Activated effector memory CD4-positive, alpha-beta T cell treated with Interleukin-2 at 50 U/mL for 16 hours (primary cell): ENCODE measurements around the gene TMC1.
A peak's percentile ranks its signal among the peaks of the same experiment; 100 is the strongest.
"Not testable (repeated sequence)": the region's sequence is repeated elsewhere in the genome, so short reads cannot be mapped to it uniquely, and the experiment has no call there.

ENCODE experiments used
- DNase-seq: peaks from one replicate; pipeline ENCODE4 v3.0.0-alpha.2; 2020

TMC1 gene

DNA sequence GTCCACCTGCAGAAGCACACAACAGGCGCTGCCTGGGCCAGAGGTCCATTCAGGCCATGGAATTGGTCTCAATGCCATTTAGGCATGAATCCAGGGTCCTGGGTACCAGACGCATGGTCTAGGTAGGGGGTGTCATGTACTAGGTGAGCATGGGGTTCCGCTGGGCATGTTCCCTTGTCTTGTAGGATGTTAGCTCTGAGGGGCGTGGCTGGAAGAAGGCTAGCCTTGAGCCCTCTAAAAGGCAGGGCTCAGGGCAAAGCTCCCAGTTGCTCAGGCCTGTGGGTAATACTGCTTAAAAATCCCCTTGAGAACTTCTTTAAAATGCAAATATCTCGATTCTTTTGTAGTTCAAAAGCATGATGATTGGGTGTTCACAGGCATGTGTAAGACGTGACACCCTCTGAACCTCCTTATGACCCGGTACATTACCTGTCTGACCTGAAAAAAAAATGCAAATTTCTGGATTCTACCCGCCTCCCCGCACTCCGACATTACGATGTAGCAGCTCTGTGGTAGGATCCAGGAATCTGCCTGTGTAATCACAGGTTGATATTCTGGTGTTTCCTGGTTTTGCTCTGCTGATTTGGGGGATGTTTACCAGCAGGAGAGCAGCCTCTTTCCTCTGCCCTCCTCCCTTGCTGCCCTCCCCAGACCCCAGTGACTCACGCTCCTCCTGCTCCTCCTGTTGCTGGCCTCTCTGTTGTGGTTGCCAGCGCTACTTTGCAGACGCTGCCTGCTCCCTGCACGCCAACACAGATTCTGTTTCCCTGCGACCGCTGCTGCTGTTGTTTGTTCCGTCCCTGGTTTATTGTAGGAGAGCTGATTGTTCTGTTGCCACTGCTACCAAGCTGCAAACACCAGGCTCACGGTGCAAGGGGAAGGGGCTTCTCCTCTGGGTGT is 5.7 kb downstream of the TMC1 start:
- peak; percentile 77 for DNase-seq

DNA sequence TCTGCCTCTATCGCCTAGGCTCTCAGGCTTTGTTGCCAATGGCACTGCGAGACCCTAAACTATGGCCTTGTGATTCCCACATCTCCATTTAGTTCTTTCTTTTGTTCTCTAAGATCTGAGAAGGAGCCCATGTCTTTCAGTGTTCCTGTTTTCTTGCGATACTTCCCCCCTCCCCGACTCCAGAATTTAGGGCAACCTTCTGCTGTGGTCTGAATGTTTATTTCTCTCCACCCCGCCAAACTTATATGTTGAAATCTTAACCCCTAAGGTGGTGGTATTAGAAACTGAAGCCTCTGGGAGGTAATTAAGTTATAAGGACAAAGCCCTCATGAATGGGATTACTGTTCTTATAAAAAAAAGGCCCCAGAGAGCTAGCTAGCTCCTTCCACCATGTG is 6.4 kb downstream of the TMC1 start:
- DNase-seq = no peak

DNA sequence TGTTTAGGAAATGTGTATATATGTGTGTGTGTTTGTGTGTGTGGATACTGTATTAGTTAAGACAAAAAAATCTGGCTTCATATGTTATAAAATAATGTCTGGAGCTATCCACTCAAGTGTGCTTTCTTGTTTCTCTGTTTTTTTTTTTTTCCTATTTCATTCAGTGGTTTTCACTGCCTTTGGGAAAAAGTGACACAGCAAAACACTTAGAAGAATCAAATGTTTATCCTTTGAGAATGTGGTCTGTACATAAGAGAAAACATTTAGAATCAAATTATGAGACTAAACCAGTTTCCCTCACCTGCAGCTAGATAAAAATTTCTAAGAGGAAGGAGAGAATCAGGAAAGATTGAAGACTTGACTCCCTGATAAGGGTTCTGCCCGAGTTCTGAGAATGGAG is 8.1 kb downstream of the TMC1 start:
- DNase-seq = no peak

DNA sequence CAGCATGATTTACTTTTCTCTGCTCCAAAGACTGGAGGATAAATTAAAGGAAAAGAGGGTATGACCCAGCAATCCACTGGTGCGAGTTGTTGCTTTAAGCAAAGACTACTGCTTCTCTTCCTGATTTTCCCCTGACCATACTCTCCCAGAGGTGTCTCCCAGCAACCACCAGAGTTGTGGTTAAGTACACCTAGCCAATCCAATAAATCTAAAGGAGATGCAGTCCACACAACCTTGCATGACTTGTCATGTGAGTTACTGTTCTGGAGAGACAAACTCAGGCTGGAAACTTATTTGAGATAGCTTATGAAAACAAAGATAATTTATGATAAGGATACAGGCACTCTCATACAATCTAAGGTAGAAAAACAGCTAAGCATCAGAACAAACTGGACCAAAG is 11.9 kb downstream of the TMC1 start:
- DNase-seq = no peak

DNA sequence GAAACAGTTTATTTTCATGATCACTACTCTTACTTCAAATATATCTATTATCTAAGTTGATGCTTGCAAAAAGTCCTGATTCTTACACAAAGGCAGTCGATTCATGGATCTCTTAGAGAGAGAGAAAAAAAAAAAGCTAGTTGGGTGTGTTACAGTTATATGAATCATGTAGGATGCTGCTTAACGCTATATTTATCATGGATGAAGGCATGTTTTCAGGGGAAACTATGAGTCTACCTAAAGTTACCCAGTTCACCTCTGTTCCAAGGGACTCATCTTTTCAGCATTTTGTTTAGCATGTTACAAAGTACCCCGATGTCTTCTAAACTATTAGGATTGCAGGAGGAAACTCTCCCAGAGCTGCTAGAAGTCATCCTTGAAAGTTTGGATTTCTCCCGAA is 13.5 kb downstream of the TMC1 start:
- DNase-seq = no peak

DNA sequence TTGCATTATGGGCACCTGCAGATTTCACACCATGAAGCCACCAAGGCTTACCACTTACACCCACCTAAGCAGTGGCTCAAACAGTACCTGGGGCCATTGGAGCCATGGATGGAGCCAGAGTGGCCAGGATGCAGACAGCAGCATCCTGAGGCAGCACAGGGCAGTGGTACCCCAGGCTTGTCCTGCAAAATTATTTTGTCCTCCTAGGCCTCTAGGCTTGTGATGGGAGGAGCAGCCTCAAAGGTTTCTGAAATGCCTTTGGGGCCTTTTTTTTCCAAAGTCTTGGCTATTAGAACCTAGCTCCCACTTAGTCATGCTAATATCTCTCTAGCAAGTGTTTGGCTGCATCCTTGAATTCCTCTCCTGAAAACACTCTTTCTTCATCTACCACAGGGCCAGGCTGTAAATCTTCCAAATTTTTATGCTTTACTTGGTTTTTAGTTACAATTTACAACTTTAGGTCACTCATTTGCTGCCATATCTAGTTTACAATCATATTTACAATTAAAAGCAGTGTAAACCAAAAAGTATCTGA is 15.7 kb downstream of the TMC1 start:
- DNase-seq = no peak

DNA sequence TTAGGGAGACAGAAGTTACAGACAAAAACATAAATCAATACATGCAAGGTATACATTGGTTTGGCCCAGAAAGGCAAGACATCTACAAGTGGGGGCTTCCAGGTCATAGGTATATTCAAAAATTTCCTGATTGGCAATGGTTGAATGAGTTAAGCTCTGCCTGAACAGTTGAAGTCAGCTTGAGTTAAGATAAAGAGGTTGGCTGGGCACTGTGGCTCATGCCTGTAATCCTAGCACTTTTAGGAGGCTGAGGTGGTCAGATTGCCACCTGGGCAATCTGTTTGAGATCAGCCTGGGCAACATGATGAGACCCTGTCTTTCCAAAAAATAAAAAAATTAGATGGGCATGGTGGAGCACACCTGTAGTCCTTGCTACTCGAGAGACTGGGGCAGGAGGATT is 16.3 kb downstream of the TMC1 start:
- DNase-seq = no peak

DNA sequence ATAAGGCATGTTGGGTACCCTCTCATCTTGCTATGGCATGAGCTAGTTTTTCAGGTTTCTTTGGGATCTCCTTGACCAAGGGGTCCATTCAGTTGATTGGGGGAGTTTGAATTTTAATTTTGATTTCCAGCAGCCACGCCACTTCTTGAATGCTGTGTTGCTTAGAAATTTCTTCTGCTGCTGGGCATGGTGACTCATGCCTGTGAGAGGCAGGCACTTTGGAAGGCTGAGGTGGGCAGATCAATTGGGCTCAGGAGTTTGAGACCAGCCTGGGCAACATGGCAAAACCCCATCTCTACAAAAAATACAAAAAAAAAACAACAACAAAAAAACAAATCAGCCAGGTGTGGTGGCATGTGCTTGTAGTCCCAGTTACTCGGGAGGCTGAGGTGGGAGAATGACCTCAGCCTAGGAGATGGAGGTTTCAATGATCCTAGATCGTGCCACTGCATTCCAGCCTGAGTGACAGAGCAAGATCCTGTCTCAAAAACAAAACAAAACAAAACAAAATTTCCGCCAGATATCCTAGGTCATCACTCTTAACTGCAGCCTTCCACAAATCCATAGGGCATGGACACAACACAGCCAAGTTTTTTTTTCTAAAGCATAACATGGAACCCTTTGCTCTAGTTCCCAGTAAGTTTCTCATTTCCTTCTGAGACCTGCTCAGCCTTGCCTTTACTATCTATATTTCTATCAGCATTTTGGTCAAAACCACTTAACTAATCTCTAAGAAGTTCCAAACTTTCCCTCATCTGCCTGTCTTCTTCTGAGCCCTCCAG is 17.7 kb downstream of the TMC1 start:
- no peak for DNase-seq

DNA sequence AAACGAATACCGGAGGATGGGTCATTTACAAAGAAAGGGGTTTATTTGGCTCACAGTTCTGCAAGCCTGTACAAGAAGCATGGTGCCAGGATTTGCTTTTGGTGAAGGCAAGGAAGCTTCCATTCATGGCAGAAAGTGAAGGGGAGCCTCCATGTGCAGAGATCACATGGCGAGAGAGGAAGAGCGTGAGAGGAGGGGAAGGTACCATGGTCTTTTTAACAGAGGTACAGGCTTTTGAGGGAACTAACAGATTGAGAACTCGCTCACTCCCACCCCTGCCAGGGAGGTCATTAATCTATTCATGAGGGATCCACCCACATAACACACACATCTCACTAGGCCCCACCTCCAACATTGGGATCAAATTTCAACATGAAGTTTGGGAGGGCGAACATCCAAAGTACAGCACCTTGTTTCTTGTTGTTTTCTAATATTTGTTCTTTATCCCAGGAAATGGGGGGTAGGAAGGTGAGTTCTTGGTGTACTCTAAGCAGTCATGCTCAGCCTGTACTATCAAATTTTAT is 18.5 kb downstream of the TMC1 start:
- no peak for DNase-seq

DNA sequence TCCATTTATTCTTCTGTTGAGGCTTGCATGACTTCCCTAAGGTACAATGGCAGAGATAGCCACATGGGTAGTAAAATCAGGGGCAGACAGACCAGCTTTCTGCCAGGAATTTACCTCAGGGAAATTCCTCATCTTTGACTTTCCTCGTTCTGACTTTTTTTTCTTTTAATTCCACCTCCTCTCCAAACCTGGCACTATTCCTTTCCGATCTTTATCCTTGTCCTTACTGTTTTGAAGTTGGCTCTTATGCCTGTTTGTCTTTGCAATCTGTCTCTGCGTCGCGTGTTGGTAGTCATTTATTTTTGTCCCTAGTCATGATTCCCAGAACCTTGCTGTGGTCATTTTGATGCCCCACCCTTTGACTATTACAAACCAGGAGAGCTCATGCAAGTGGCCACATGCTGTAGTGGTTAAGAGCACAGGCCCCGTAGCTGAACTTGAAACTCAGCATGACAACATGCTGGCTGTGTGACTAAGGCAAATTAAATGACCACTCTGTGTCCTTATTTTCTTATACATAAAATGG is 19.0 kb downstream of the TMC1 start:
- no peak for DNase-seq

DNA sequence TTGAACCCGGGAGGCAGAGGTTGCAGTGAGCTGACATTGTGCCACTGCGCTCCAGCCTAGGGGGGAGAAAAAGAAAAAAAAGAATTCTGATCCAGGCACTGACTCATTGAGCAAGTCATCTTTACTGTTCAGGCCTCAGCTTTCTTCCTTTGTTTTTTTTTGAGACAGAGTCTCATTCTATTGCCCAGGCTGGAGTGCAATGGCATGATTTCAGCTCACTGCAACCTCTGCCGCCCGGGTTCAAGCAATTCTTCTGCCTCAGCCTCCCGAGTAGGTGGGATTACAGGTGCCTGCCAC is 21.1 kb downstream of the TMC1 start:
- not testable (repeated sequence) for DNase-seq

DNA sequence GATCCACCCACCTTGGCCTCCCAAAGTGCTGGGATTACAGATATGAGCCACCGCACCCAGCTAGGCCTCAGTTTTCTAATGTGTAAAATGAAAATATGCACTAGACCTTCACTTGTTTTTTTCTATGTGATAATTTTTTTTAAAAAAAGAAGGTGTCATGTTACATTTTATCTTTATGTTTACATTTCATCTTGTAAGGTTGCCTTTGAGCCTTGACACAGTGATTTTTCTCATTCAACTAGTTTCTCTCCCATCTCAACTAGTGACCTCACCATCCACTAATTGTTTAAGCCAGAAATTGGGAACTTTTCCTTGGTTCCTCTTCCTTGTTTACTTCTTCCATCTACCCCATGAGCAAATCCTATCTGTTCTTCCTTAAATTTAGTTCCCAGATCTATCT is 21.5 kb downstream of the TMC1 start:
- DNase-seq = no peak

DNA sequence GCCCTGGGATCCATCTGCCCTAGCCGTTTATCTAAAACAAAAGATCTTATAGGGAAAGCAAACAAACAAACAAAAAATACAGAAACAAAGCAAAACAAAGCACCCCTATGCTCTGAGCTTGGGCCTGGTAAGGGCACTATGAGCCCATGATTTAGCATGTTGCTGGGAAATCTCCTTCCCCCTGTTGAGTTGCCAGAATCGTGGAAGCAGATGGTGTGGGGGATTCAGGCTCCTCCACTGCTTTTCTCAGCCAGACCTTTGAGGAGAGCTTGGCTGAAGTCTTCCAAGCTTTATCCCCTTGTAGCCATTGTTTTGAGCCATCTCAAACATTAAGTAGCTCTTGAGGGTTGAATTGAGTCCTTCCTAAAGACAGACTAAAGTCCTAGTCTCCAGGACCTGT is 29.9 kb downstream of the TMC1 start:
- no peak for DNase-seq

DNA sequence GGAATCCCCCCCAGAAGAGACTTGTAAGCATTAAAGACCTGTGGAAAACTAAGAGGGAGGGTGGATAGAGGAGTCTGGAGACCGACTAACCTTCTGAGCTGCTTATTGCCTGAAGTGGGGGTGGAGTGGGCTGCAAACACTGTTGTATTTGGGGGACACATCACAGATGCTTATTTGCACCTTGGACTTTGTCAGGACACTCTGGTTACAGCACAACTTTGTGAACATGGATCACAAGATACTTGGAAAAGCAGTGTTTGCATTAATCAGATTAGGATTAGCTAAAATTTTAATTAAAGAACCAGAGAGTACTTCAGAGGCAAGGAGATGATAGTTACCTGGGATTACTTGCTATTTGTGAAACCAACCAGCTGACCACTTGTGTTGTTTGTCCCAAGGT is 30.9 kb downstream of the TMC1 start:
- no peak for DNase-seq

DNA sequence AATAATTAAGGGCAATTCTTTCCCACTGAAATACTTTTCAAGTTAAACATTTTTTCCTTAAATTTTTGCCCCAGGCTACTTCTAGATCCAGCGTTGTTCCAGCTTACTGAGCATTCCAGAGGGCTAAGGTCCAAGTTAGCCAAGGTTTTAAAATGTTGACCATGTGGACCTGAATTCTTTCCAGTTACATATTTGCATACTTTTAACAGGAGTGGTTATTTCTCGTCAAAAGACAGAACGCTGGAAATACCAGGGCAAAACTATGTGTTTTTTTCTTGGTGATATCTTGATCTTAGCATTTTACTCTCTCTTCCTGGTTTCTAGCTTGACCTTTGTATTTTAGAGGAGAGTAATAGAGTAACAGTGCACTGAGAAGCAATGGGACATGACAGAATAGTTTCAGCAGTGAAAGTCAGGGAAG is 32.8 kb downstream of the TMC1 start:
- no peak for DNase-seq

DNA sequence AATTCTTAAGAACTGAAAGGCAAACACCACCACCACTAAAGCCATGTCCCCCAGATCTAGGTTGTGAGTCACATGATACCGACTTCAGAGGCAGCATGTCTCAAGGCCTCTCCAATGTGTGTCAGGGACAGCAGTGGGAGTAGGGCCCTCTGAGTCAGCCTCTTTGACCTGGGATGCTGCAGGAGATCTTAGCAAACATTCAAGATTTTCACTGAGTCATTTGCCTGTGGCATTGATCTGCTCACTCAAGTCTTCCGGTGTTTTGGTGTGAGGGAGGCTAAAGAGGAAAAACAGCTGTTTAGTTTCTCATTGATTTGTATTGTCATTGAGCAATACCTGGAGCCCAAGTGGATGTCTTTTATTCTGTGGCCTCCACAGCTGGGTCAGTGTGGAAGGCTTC is 36.1 kb downstream of the TMC1 start:
- DNase-seq = peak; percentile 15

DNA sequence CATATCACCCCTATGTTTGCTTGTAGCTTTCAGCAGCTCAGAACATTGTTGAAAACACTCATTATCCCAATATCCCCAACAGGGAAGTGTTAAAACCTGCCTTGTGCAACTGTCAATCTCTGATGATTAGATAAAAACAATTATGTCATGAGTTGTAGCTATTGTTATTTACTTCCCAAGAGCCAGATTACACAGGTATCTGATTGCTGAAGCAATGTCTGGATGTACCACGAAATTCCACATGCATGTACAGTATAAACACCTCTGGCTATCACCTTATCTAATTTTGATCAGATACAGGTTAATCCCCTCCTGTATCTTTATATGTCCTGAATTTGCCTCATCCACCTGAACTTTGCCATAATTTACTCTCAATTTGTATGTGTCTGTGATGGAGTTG is 38.7 kb downstream of the TMC1 start:
- DNase-seq = no peak

DNA sequence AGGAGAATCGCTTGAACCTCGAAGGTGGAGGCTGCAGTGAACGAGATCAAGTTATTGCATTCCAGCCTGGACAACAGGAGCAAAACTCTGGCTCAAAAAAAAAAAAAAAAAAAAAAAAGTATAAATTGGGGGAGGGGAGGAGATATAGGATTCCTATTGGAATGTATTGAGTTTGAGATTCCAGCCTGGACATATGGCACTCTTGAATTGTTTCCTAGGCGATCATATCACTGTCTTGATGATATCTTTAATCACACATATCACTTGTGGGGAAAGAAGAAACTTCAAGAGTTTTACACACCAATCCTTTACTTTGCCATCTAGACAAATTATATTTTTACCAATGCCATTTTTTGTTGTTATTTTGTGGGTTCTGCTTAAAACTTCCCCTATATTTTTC is 42.4 kb downstream of the TMC1 start:
- DNase-seq = no peak

DNA sequence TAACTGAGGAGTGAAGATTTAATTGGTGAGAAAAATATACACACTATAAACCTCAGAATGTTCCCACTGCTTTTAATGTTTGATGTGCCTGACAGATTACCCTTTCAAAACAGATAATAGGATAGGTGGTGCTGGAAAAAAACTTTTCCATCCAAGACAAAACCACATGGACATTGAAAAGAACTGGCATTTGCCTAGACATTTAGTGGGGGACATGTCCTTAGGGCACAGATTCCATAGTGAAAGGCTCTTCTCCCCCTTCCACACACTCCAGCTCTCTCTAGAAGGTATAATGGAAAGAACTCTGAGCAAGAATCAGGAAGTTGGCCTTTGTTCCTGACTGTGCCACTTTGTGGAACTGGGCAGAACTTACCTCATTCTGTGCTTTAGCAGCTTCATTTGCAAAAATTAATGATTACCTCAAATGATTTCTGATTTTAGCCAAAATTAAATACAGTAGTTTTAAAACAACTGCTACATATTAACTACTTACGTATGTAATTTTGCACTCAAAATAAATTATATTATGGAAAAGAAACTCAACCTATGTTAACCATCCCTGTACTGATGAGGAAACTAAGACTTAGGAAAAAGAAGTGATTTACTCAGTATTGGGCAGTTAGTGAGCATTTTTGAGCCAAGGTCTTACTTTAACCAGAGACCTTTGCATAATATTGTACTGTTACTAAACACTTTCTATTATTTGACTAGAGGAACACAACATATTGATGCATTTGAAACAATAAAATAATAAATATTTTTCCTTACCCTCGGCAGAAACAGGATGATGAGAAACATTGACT is 43.3 kb downstream of the TMC1 start:
- DNase-seq = no peak

DNA sequence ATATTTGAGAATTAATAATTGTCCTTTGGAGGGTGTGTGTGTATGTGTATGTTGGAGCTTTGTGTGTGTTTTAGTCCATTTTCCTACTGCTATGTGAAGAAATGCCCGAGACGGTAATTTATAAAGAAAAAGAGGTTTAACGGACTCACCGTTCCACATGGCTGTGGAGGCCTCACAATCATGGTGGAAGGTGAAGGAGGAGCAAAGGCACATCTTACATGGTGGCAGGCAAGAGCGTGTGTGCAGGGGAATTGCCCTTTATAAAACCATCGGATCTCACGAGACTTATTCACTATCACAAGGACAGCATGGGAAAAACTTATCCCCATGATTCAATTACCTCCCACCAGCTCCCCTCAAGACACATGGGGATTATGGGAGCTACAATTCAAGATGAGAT is 44.1 kb downstream of the TMC1 start:
- DNase-seq = no peak

DNA sequence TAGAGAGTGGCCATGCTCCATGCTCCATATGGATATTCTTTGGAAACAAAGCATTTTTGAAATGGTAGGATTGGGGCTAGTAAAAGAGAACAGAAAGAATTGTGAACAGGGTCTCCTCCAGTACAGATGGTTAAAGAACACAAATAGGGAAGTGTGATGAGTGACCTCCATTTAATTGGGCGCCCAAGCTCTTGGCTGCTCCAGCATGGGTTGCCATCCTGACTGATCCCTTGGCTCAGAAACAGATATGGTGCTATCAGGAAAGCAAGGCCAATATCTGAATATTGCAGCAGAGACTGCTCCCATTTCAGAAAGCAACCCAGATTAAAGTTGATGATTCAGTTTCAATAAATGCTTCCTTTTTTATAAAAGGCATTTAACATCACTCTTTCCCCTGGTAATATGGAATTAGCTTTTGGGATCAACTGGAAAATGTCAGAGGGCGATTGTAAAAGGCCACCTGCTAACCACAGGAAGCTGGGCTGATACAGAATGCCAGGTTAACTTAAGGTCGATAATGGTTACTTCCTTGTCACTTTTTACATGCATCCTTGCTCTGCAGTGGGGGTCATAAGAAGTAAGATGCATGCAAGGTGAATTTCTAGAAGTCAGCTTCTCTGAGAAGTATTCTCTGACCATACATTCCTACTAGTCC is 52.9 kb downstream of the TMC1 start:
- DNase-seq = no peak

DNA sequence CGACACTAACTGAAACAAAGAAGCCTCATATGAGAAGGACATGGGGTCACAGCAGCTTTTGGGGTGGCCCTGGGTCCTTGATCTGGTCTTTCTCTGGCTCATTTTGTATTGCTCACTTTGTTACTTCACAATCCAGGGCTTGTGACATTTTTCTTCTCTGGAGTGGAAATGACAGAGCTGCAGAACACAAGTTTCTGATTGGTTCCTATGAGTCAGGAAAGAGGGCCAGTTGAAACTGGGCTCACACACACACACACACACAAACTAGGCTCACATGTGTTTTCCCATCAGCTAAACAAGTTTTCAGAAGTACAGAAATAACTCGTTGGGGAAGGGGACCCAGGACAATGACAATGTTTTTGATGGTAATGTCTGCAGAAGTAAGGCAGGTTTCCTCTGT is 54.3 kb downstream of the TMC1 start:
- no peak for DNase-seq
